ENCODE measurements around the gene AMMECR1.
"Not testable (repeated sequence)": the region's sequence is repeated elsewhere in the genome, so short reads cannot be mapped to it uniquely, and the experiment has no call there.

AMMECR1 gene

GRCh38 chrX:110251961-110252360, 65.9 kb downstream of the AMMECR1 start:
- DNase-seq: no peak

DNA sequence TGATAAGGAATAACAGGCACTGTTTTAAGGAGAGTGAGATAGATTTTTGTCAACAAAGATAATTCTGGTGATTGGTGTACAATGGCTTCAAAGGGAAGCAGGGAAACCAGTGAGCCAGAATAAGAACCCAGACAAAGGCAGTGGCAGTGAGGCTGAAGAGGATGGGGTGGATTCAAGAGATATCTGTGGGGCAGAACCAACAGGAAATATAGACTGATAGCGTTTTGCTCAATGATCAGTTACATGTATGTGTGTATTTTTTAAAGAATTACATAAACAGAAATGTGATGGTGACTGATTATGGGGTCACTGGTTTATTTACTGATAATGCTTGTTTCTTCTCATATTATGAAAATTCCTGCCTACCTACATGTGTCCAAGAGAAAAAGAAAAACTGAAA, 66.4 kb downstream of the AMMECR1 start:
- no peak for DNase-seq

- no peak for DNase-seq
These were observed 67.0 kb downstream of the AMMECR1 start for GRCh38 chrX:110250847-110251246.

DNA sequence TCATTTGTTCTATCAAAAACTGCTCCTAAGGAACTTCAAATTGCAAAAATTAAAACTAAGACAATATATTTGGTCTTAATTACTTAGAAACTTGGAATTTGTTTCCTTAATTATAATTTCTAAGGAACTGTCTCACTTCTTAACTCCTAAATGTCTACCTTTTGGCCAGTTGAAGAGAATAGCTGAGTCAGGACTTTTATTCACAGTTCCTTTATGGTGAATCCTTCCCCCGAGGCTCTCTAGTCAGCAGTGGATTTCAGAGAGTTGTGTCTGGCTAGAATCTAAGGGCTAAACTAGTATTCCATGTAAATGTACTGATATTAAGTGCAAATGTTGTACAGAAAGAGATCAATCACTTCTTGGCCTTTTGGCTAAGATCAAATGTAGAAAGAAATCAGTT, 69.3 kb downstream of the AMMECR1 start:
- DNase-seq: no peak

GRCh38 chrX:110245011-110245410, 72.9 kb downstream of the AMMECR1 start:
- DNase-seq: no peak

GRCh38 chrX:110242371-110242770, 75.5 kb downstream of the AMMECR1 start:
- no peak for DNase-seq

DNA sequence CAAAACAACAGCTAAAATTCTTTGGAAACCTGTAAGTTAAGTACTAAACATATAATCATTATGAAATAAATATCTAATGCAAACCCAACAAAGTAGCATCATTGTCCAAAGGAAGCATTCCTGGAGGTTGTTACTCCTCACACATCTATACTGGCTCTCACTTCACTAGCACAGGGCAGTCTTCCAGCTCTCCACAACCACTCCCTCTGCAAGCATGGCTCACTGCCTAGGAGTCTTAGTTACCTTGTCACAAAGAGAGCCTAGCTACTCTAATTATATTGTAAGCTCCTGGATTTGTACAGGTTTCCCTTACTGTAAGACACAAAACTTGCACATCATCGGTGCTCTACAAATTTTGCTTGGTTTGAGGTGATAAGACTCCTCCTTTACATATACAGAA, 76.1 kb downstream of the AMMECR1 start:
- DNase-seq: no peak

DNA sequence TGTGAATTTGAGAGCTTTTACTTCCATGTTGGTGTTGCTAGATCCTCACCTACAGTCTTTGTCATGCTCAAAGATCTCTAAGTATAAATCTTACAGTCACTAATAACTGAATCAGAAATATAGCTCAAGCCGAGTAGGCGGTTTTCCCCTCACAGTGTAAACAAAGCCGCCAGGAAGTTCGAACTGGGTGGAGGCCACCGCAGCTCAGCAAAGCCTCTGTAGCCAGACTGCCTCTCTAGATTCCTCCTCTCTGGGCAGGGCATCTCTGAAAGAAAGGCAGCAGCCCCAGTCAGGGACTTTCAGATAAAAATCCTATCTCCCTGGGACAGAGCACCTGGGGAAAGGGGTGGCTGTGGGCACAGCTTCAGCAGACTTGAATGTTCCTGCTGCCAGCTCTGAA, 79.6 kb downstream of the AMMECR1 start:
- DNase-seq: not testable (repeated sequence)

GRCh38 chrX:110231485-110231884, 86.4 kb downstream of the AMMECR1 start:
- not testable (repeated sequence) for DNase-seq

GRCh38 chrX:110229497-110230111, 88.3 kb downstream of the AMMECR1 start:
- peak; percentile 39 to 46 for DNase-seq

DNA sequence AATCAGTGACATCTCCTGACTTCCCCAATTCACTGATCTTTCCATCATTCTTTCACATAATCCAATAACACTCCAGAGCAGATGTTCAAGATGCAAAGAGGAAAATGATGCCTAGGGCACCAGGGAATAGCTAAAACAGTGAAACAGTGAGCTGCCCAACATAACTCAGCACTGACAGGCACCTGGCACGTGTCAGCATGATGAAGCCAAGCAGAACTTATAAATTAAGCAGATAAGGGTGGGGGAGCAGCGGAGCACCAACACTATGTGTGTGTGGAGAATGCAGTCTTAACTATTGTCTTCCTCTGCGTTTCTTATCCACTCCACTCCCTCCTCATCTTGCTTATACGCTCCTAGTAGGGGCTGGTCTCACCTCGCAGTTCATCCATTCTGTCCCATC, 89.4 kb downstream of the AMMECR1 start:
- DNase-seq: no peak

GRCh38 chrX:110226931-110227330, 91.0 kb downstream of the AMMECR1 start:
- no peak for DNase-seq

DNA sequence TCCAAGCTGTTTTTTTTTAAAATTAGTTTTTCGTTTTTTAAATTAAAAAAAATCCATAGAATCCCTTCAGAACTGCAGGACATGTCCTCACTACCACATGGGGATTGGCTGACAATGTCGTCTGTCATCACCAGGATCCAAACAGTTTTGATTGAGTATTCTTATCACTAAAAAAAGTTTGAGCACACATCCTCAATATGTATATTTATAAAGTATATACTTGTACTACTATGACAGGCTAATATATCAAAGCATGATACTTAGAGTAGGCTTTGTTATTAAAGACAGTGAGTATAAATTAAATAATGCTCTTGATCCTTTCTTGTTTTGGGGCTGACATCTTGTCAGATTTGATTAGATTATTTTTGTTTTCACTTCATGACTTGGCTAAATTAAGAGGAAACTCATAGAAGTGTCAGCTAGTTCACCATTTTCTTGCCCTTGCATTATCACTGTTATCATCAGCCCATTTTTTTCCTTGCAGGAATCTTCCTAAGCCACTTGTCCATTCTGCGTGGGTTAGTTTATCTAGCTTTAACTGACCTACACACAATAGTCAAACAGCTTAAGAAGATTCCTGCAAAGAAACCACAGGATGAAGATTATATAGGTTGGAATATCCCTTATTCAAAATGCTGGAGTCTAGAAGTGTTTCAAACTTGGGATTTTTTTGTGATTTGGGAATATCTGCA, 92.8 kb downstream of the AMMECR1 start:
- DNase-seq: no peak

DNA sequence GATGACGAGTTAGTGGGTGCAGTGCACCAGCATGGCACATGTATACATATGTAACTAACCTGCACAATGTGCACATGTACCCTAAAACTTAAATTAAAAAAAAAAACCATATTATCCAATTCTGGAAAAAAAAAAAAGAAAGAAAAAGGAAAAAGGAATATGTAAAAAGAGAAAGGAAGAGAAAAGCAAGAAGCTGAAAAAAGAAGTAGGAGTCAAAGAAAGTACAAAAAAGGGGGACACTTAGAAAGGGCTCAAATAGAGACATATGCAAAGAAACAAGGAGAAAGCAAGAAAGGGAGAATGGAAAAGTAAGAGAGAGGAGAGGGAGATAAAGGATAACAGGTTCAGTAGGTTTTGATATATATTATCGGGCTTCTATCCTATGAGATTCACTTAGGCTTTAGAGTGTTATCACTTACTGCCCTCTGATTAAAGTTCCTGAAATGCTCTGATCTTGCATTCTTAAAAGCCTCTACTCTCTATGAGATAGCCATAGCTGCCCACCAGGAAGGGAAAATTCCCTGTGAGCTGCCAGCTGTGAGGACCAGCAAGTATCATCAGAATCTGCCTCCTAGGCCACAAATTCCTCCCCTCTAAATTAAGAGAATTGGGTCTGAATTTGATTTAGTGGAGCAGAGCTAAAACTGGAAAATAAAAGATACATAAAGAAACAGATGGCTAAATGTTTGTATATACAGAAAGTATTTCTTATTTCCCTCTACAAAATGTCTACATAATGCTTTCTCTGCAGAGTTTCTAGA, 95.2 kb downstream of the AMMECR1 start:
- no peak for DNase-seq

- DNase-seq: no peak
These were observed 98.0 kb downstream of the AMMECR1 start for GRCh38 chrX:110219920-110220319.

DNA sequence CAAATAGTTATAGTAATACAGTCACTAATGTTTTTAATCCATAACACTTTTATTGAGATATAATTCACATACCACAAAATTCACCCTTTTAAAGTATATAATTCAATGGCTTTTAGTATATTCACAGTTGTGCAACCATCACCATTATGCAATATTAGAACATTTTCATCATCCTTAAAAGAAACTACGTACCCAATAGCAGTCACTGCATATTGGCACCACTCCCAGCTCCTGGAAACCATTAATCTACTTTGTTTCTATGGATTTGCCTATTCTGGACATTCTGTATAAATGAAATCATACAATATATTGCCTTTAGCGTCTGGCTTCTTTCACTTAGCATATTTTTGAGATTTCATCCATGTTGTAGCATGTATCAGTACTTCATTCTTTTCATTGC, 99.3 kb downstream of the AMMECR1 start:
- no peak for DNase-seq

GRCh38 chrX:110216027-110216426, 101.9 kb downstream of the AMMECR1 start:
- DNase-seq: no peak

GRCh38 chrX:110215411-110215810, 102.5 kb downstream of the AMMECR1 start:
- no peak for DNase-seq

DNA sequence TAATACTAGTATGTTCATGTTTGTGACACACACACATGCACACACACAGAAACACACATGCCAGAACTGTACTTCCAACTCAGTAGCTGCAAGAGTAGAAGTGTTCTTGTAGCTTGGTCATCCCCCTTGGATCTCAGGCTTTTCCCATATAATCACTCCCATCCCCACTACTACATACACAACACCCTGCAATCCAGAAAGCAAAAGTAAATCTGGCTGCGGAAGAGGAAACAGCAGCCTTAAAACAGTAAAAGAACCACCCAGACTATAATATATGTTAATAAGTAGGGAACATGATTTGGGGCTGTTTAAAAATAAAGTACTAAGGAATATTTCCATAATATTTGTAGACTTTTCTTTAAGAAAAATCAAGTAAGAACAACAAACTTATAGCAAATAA, 103.2 kb downstream of the AMMECR1 start:
- no peak for DNase-seq

GRCh38 chrX:110213183-110213582, 104.7 kb downstream of the AMMECR1 start:
- no peak for DNase-seq

- no peak for DNase-seq
These were observed 105.6 kb downstream of the AMMECR1 start for GRCh38 chrX:110212299-110212698.

DNA sequence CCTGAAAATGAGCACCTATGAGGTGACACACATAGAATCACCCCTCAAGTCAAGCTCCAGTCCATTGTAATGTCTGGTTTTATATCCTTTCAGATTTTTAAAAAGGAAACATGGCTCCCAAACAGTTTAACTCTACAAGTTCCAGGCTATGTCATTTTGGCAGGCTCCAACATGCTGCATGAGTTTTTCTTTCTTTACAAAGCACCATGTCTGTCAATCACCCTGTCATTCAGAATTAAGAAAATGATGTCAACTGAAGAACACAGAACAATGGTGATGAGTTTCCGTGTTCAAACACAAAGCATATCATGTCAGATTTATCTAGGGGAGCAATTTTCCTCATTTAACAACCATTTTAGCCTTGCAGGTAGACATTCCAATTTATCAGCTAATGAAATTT, 106.5 kb downstream of the AMMECR1 start:
- no peak for DNase-seq

GRCh38 chrX:110210417-110211139, 107.3 kb downstream of the AMMECR1 start:
- no peak for DNase-seq

All from stimulated activated CD4-positive, alpha-beta T cell treated with anti-CD3 and anti-CD28 coated beads, Interleukin-2, amount 100 ng/mL, for 48 hours (primary cell).